ENCODE data around the gene HOXC10.

GRCh38 chr12:53959314-53959713 is 25.6 kb upstream of the HOXC10 start:
- TF ChIP-seq CTCF (IDR thresholded peaks at IDR 0.05; ENCODE audit: control extremely low read depth in 1 of 3, insufficient read depth in 1 of 3, low read depth in 1 of 3, low read length in 3 of 3) (no peak), RAD21 (IDR thresholded peaks at IDR 0.05 in 1 of 2, conservative IDR thresholded peaks at IDR 0.05 in 1 of 2; ENCODE audit: low read depth in 2 of 2, low read length in 2 of 2) (no peak), POLR2AphosphoS5 (IDR thresholded peaks at IDR 0.05; ENCODE audit: low read depth, low read length) (no peak), HDAC6 (IDR thresholded peaks at IDR 0.05; ENCODE audit: low read depth, low read length) (no peak), ZNF274 (IDR thresholded peaks at IDR 0.05; ENCODE audit: borderline replicate concordance, extremely low read depth, low read length) (no peak), YY1 (IDR thresholded peaks at IDR 0.05; ENCODE audit: low read depth, low read length) (no peak), KDM1A (IDR thresholded peaks at IDR 0.05; ENCODE audit: borderline replicate concordance, low read length) (no peak), JUN (IDR thresholded peaks at IDR 0.05; ENCODE audit: low read depth, low read length) (no peak)
